GM12875 (cell line): ENCODE results near the gene ZNF428.

Source experiments
- H3K4me3 ChIP-seq: one replicate; pipeline ENCODE4 v1.5.1; 2011; ENCODE audit warnings: low read depth, low read length, control low read depth
- TF ChIP-seq, protein P1 (sequence below): IDR thresholded peaks from 2 replicates; pipeline ENCODE4 v1.5.1; 2011; ENCODE audit warnings: low read depth, mild to moderate bottlenecking, control low read depth, inconsistent platforms, low read length, moderate library complexity, borderline replicate concordance; ENCODE audit not compliant: insufficient read depth

ZNF428 gene

DNA sequence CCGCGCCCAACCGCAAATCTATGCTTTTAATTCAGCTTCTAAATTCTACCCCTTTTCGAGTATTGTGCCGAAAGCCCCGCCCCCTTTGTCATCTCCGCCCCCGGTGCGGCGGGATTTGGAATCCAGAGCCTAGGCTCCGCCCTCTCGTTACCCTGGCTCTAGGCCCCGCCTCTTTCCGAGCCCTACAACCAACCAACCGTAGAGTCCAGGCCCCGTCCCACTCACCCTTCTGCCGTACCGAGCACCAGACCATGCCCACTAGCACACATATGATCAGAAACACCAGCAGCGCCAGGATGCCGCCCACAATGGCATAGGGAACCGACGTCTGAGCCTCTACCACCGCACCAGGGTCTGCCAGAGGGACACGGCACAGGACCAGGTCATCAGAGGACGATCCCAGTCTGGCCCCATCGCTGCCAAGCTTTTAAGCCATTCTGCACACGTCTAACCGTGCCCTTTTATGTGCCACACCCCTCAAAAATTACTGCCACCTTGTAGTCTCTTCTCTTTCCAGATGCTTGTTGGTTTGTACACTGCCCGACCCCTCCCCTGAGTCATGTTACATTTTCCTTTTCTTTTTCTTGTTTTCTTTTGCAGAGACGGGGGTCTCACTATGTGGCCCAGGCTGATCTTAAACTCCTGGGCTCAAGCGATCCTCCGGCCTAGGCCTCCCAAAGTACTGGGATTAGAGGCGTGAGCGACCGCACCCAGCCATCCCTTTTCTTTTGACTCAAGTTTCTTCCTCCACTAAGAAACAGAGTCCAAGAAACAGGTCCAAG, 4.7 kb upstream of the ZNF428 start:
- no peak overlapping the region for H3K4me3 ChIP-seq
- TF ChIP-seq, protein P1, sequence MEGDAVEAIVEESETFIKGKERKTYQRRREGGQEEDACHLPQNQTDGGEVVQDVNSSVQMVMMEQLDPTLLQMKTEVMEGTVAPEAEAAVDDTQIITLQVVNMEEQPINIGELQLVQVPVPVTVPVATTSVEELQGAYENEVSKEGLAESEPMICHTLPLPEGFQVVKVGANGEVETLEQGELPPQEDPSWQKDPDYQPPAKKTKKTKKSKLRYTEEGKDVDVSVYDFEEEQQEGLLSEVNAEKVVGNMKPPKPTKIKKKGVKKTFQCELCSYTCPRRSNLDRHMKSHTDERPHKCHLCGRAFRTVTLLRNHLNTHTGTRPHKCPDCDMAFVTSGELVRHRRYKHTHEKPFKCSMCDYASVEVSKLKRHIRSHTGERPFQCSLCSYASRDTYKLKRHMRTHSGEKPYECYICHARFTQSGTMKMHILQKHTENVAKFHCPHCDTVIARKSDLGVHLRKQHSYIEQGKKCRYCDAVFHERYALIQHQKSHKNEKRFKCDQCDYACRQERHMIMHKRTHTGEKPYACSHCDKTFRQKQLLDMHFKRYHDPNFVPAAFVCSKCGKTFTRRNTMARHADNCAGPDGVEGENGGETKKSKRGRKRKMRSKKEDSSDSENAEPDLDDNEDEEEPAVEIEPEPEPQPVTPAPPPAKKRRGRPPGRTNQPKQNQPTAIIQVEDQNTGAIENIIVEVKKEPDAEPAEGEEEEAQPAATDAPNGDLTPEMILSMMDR: no peak

DNA sequence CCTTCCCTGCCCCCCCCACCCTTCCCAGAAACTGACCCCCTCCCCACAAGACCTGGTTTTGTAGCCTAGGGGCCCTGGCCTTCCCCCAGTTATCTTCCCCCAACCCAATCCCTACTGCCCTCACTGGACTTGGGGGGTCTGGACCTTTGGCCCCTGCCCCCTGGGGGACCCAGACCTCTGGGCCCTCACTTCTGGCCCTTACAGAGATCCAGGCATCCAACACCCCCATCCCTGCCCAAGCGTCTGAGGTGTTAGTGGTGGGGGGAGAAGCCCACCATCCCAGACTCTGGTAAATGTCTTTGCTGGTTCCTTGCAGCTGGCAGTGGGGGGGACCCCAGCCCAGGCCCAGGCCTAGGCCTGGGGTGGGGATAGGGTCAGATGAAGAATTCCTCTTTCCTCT, 3.5 kb upstream of the ZNF428 start:
- H3K4me3 ChIP-seq: no peak overlapping the region
- TF ChIP-seq, protein P1: no peak

DNA sequence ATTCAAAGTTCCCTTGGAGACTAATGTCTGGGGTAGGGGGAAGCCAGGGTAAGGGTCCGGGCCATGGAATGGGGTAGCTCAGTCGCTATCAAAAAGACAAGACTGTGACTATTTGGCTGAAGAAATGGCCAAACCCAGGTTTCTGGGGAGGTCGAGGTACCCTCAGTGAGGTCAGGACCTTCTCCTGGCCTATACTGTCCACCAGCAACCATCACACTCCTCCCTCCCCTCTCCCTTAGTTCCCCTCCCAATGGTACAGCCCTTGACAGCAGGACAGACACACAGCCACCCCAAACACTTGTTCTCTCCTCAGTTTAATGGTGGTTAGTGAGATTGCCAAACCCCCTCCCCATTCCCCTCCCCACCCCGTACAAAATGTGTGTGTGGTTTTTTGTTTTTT, 2.6 kb upstream of the ZNF428 start:
- TF ChIP-seq, protein P1: no peak
- no peak overlapping the region for H3K4me3 ChIP-seq

DNA sequence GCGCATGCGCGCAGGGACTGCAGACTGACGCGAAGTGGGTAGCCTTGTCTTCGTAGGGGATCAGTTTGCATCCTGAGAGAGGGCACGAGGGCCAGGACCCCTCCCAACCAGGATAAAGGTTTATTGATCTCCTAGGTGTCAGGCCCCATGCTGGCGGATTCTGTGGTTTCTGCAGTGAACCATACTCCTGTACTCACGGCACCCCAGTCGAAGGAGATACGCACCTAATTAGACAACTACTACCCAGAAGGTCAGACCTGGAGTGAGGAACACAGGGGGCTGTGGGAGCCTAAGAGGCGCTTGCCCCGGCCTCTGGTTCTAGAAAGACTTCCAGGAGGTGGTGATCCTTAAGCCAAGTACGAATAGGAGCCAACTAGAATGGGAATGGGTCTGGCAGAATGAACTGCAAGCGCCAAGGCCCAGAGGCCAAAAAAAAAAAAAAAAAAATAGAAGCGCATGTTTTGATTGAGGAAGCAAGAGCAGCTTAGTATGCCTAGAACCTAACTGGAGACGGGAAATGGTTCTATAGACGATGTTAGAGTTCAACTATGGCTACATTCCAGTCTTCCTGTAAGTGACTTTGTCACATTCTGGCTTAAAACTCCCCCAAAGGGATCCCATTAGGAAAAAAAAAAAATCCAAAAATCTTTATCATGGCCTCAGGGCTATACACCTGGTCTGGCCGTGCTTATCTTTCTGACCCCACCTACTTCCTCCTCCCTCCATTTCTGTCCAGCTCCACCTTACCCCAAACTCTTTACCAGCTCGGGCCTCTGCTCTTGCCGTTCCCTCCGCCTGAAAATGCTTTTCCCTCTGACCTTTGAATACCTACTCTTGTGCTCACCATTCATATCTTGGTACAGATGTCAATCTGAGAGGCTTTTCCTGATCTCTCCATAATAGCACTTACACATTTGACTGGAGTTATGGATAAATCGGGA, 902 bp upstream of the ZNF428 start:
- TF ChIP-seq, protein P1: no peak
- H3K4me3 ChIP-seq: peak overlapping the region; percentile 74

DNA sequence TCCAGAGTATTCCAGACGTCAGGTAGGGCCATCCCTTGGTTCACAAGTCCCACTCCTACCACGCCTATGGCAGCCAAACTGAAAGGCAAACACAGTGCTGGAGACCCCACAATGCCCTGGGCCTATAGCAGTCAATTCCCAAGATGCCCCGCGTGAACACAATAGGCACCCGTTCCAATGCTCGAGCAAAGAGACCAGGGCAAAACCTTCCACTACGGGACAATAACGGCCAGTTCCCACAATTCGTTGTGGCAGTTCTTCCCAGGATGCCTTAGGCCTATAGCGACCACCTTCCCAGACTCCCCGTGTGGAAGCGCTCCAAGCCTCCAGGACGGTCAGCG, 538 bp downstream of the ZNF428 start:
- TF ChIP-seq, protein P1: no peak
- H3K4me3 ChIP-seq: peak overlapping the region; percentile 74

DNA sequence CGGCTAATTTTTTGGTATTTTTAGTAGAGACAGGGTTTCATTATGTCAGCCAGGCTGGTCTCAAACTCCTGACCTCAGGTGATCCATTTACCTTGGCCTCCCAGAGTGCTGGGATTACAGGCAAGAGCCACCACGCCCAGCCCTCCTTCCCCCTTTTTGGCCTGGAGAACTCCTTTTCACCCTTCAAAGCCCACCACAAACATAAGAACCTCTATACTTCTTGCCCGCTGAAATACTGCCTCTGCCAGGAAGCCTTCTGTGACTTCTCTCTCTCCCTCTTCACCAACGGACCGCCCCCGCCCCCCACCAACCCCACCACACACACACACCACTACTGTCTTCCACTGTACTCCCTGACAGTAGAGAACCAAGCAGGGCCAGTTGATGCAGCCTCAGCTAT, 2.5 kb downstream of the ZNF428 start:
- TF ChIP-seq, protein P1: no peak
- no peak overlapping the region for H3K4me3 ChIP-seq
